Adrenal gland (tissue), 12 donors: ENCODE results near the gene RAP1GAP. TPM values are rescaled to one million over a fixed set of nuclear protein-coding genes. Genes with fewer than 3 reads are reported as not detected.

Experiments used
- DNase-seq, 7 donors: peaks; one replicate each; pipeline ENCODE4 v3.0.0-alpha.2; 2019 to 2020
- H3K27ac ChIP-seq, 5 donors: fragments of 200-600 bp; sonication (generic) in 4 of 5; 1 replicate in 3 of 5; 2 replicates in 2 of 5; pipeline versions ENCODE4 v1.5.1 to v1.8.0; 2016 to 2020; ENCODE audit warnings: mild to moderate bottlenecking in 1 of 5
- H3K27me3 ChIP-seq: fragments of 200-600 bp; 2 replicates; pipeline ENCODE4 v1.8.0; 2021
- H3K36me3 ChIP-seq, 2 donors: fragments of 200-600 bp; replicated peaks in 1 of 2; 1 replicate in 1 of 2; 2 replicates in 1 of 2; pipeline versions ENCODE4 v1.5.1 to v1.8.0; 2018 to 2022
- H3K4me1 ChIP-seq, 2 donors: fragments of 200-600 bp; replicated peaks in 1 of 2; 1 replicate in 1 of 2; 2 replicates in 1 of 2; pipeline versions ENCODE4 v1.5.1 to v1.8.0; 2018 to 2021
- H3K4me3 ChIP-seq, 4 donors: fragments of 200-600 bp; sonication (generic) in 3 of 4; one replicate each; pipeline ENCODE4 v1.5.1; 2016 to 2018
- H3K9me3 ChIP-seq, 3 donors: fragments of 200-600 bp; sonication (generic) in 1 of 3; replicated peaks in 1 of 3; 1 replicate in 2 of 3; 2 replicates in 1 of 3; pipeline versions ENCODE4 v1.5.1 to v1.8.0; 2016 to 2021
- CTCF ChIP-seq, 6 experiments: fragments of 450-650 bp in 4 of 6; fragments of 200-600 bp in 2 of 6; sonication (generic) in 1 of 6; IDR thresholded peaks; 1 replicate in 5 of 6; 2 replicates in 1 of 6; pipeline versions ENCODE4 v1.5.1 to v1.8.0; 2016 to 2021; ENCODE audit warnings: antibody characterized with exemption in 6 of 6, mild to moderate bottlenecking in 2 of 6, moderate library complexity in 1 of 6
- POLR2A ChIP-seq, 2 donors: fragments of 450-650 bp; IDR thresholded peaks; one replicate each; pipeline ENCODE4 v1.6.1; 2017; ENCODE audit warnings: antibody characterized with exemption in 2 of 2, mild to moderate bottlenecking in 2 of 2, moderate library complexity in 1 of 2
- WGBS, 4 donors: extraction: QIAGEN DNeasy Blood & Tissue Kit in 2 of 4; methylation state at CpG; one replicate each; pipeline versions ENCODE4 v1.1.5 to v1.1.7; 2013 to 2017; 5-methylcytosine and 5-hydroxymethylcytosine counted together
- intact Hi-C, 2 donors: fragments of 100-400 bp; cut with DNase I; formaldehyde crosslinking; loops; one replicate each; pipeline versions ENCODE4 v1.14.1 to v1.15.0; 2022 to 2023
- polyA plus RNA-seq, 3 donors: library from polyadenylated mRNA; stranded (reverse); fragments of 200-250 nt in 2 of 3; fragments of 350-450 nt in 1 of 3; fragmentation: Illumina TruSeq in 1 of 3; extraction: RNeasy Lipid Tissue Mini Kit (QIAGEN cat#74804) in 1 of 3; gene quantifications; one replicate each; pipeline ENCODE4 v1.2.3, GENCODE V29; 2013 to 2014
- total RNA-seq, 9 donors: library from RNA; depleted of rRNA in 4 of 9; stranded (reverse); fragments of >200 nt in 4 of 9; fragments of 120-200 nt in 1 of 9; fragmentation: NEBNext Ultra II Directional in 1 of 9; extraction: Animal tissue kit (Norgen Biotek cat#: 25700) in 1 of 9; gene quantifications; one replicate each; pipeline versions ENCODE4 v1.1.0 to v1.2.4, GENCODE V29; 2013 to 2023
- donor health status: healthy with polysubstance abuse.
- donor health status: Bipolar disorder and iron deficiency.
- donor health status: DM: yes; HTN: yes; CAD: no.
- donor health status: DM: no; HTN: no; CAD: no.
- donor health status: DM: no; HTN: no; CAD: no.
- donor health status: DM: yes; HTN: yes; CAD: no.

RAP1GAP gene
- total and polyA plus RNA-seq, 12 donors = 52.4 to 409 (median 90.0) TPM

GRCh38 chr1:21664806-21665588 lies 4.2 kb downstream of the RAP1GAP start:
- H3K36me3 ChIP-seq = no peaks in the 10 kb centered on the region
- TF ChIP-seq POLR2A (IDR thresholded peaks at IDR 0.05) (no peak), CTCF (IDR thresholded peaks at IDR 0.05) (no peak)
- no peaks in the 10 kb centered on the region for H3K9me3 ChIP-seq
- no peaks in the 10 kb centered on the region for H3K27me3 ChIP-seq
- WGBS, 4 donors = 61 to 71% (median 69%) methylated on average over 10 of the region's 10 CpGs
- no peak overlapping the region for H3K4me3 ChIP-seq
- intact Hi-C loops = no loop called here
- peaks cover 30 to 59% of the 10 kb centered on the region in 2 donors for H3K4me1 ChIP-seq
- H3K27ac ChIP-seq = peak overlapping the region in 4 of 5 donors; percentile 22 to 90 (median 62)
- DNase-seq = peak in 3 of 7 donors; percentile 23 to 48 (median 24)

GRCh38 chr1:21663951-21664805 lies 5.0 kb downstream of the RAP1GAP start:
- Histone ChIP-seq H3K9me3 (no peaks in the 10 kb centered on the region), H3K27ac (peak overlapping the region; percentile 46 to 90 (median 63)), H3K36me3 (no peaks in the 10 kb centered on the region), H3K4me1 (peaks cover 22 to 58% of the 10 kb centered on the region in 2 donors), H3K27me3 (no peaks in the 10 kb centered on the region), H3K4me3 (no peak overlapping the region)
- TF ChIP-seq CTCF (IDR thresholded peaks at IDR 0.05) = no peak
- peak in 1 of 2 donors; percentile 4 for TF ChIP-seq POLR2A (IDR thresholded peaks at IDR 0.05)
- DNase-seq = peak in 6 of 7 donors; percentile 64 to 84 (median 76)
- intact Hi-C loops = no loop called here
- 51 to 72% (median 55%) methylated on average over 11 to 16 of the region's 16 CpGs for WGBS, 4 donors

- DNase-seq = peak; percentile 89 to 97 (median 93)
- Histone ChIP-seq H3K36me3 (no peaks in the 10 kb centered on the region), H3K27me3 (no peaks in the 10 kb centered on the region), H3K4me3 (no peak overlapping the region), H3K4me1 (peaks cover 22 to 50% of the 10 kb centered on the region in 2 donors), H3K27ac (peak overlapping the region; percentile 60 to 90 (median 81)), H3K9me3 (no peaks in the 10 kb centered on the region)
- WGBS, 4 donors = 23 to 50% (median 36%) methylated on average over 3 to 11 of the region's 11 CpGs
- TF ChIP-seq POLR2A (IDR thresholded peaks at IDR 0.05) (peak in 1 of 2 donors; percentile 4), CTCF (IDR thresholded peaks at IDR 0.05) (peak in 1 of 6 experiments; percentile 5)
- intact Hi-C loops = no loop called here
Measured at GRCh38 chr1:21663248-21663950, 5.8 kb downstream of the RAP1GAP start.
